IPS DF 19.7 (cell line): ENCODE measurements around the gene GP1BB.
"Not testable (repeated sequence)": the region's sequence is repeated elsewhere in the genome, so short reads cannot be mapped to it uniquely, and the experiment has no call there.

Source experiments
- DNase-seq: peaks from one replicate; pipeline ENCODE4 v3.0.0-alpha.2; 2013; ENCODE audit warnings: low read depth, low spot score

Gene GP1BB

GRCh38 chr22:19723232-19723982 is at the start of gene GP1BB:
GP1BB (plus strand) TSS chr22:19723539; CDS start chr22:19723570, 31 bp downstream.
- no peak for DNase-seq

GRCh38 chr22:19673660-19674059 is 49.7 kb upstream of the GP1BB start:
- DNase-seq, result no peak

- DNase-seq, result no peak
These were observed 49.0 kb upstream of the GP1BB start for GRCh38 chr22:19674129-19674928.

- DNase-seq, result no peak
These were observed 48.4 kb upstream of the GP1BB start for GRCh38 chr22:19674929-19675253.

- DNase-seq, result no peak
These were observed 47.9 kb upstream of the GP1BB start for GRCh38 chr22:19675428-19675827.

- not testable (repeated sequence) for DNase-seq
These were observed 46.9 kb upstream of the GP1BB start for GRCh38 chr22:19676437-19676836.

- no peak for DNase-seq
These were observed 44.3 kb upstream of the GP1BB start for GRCh38 chr22:19678949-19679521.

- no peak for DNase-seq
These were observed 43.7 kb upstream of the GP1BB start for GRCh38 chr22:19679522-19680101.

- DNase-seq, result no peak
These were observed 43.0 kb upstream of the GP1BB start for GRCh38 chr22:19680287-19680881.

GRCh38 chr22:19680911-19681862 is 42.2 kb upstream of the GP1BB start:
- no peak for DNase-seq

- no peak for DNase-seq
These were observed 41.5 kb upstream of the GP1BB start for GRCh38 chr22:19681863-19682245.

- no peak for DNase-seq
These were observed 36.4 kb upstream of the GP1BB start for GRCh38 chr22:19686946-19687345.

GRCh38 chr22:19687561-19688300 is 35.6 kb upstream of the GP1BB start:
- DNase-seq, result no peak

- no peak for DNase-seq
These were observed 34.7 kb upstream of the GP1BB start for GRCh38 chr22:19688301-19689290.

GRCh38 chr22:19689408-19689807 is 33.9 kb upstream of the GP1BB start:
- DNase-seq, result no peak

- DNase-seq, result no peak
These were observed 32.2 kb upstream of the GP1BB start for GRCh38 chr22:19691007-19691720.

- no peak for DNase-seq
These were observed 31.5 kb upstream of the GP1BB start for GRCh38 chr22:19691721-19692341.

GRCh38 chr22:19693581-19693980 is 29.8 kb upstream of the GP1BB start:
- DNase-seq, result no peak
